HUES64 (cell line): Measurements from ENCODE around the gene LACC1. TPM values are rescaled to one million over a fixed set of nuclear protein-coding genes. Genes with fewer than 3 reads are reported as not detected.

Experiments
- H3K27ac ChIP-seq: 2 replicates; pipeline ENCODE4 v1.7.0; 2013; ENCODE audit warnings: low read depth, low read length, inconsistent platforms
- H3K27me3 ChIP-seq: 2 replicates; pipeline ENCODE4 v1.6.1; 2013; ENCODE audit warnings: mild to moderate bottlenecking, low read length; ENCODE audit not compliant: insufficient read depth
- H3K36me3 ChIP-seq: 2 replicates; pipeline ENCODE4 v1.6.1; 2013; ENCODE audit warnings: mild to moderate bottlenecking, low read length; ENCODE audit not compliant: insufficient read depth
- H3K4me1 ChIP-seq: 2 replicates; pipeline ENCODE4 v1.6.1; 2013; ENCODE audit warnings: mild to moderate bottlenecking, low read length, moderate library complexity; ENCODE audit not compliant: insufficient read depth
- H3K4me3 ChIP-seq: 2 replicates; pipeline ENCODE4 v1.5.1; 2013; ENCODE audit warnings: mild to moderate bottlenecking, low read length, moderate library complexity
- H3K9ac ChIP-seq: 2 replicates; pipeline ENCODE4 v1.6.1; 2013; ENCODE audit warnings: mild to moderate bottlenecking, low read depth, low read length
- H3K9me3 ChIP-seq: 2 replicates; pipeline ENCODE4 v1.6.1; 2013; ENCODE audit warnings: low read depth, low read length; ENCODE audit not compliant: insufficient read depth
- WGBS: fragments of 150-250, 120-280 bp; methylation state at CpG from one replicate; pipeline ENCODE4 v1.1.7; 2013; ENCODE audit warnings: missing lambda C conversion rate; 5-methylcytosine and 5-hydroxymethylcytosine counted together
- polyA plus RNA-seq, 2 experiments: library from polyadenylated mRNA; stranded (reverse); fragments of 50-300 nt; gene quantifications; one replicate each; pipeline ENCODE4 v1.2.3, GENCODE V29; 2013

LACC1 gene
- 2.4 TPM for polyA plus RNA-seq (2013, experiment 1 of 2)
- polyA plus RNA-seq (2013, experiment 2 of 2): 2.2 TPM

DNA sequence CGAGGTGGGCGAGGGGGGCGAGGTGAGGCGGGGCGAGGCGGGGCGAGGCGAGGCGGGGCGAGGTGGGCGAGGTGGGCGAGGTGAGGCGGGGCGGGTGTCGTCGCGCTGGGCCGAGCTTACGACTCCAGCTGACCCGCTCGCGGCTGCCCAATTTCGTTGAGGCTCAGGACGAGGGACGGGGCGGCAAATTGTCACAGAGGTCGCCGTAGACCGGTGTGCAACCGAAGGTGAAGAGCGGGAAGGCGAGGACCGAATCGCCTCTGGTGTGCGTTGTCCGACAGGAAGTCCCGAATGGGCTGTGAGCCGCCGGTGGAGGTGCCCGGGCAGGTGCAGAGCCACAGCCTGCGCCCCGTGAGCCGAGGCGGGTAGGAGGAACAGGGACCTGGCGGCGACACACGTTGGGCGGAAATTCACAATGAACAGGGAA, at the start of gene LACC1:
Gene LACC1 (plus strand): TSS at position 150 of the 427 bp plus-strand sequence. CDS start 1,082 bp downstream, outside the sequence.
- Histone ChIP-seq H3K27me3 (peaks cover 15% of the 10 kb centered on the region), H3K27ac (peak within 1 kb of the TSS; percentile 27), H3K9ac (peak within 1 kb of the TSS; percentile 87), H3K4me3 (peak within 1 kb of the TSS; percentile 83), H3K9me3 (no peaks in the 10 kb centered on the region), H3K36me3 (no peaks in the 10 kb centered on the region), H3K4me1 (peaks cover 23% of the 10 kb centered on the region)
- WGBS: 2% methylated on average over 48 of the region's 48 CpGs

DNA sequence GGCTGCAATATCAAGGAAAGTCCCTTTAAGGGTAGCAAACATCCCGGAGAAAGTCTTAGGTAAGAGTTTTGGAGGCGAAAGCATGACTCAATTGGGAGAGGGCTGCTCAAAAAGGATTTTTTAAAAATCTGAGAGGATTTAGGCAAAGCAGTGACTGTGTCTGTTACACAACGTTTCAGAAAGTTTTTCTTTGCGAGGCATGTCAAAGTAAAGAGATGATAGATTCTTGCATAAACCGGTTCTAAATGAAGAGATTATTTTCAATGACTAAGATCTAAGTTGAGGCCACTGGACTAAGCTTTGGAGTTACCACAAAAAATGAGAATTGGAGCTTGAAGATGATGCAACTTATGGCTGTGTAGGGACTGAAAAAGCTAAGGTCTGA, 49.2 kb upstream of the LACC1 start:
- Histone ChIP-seq H3K27me3 (no peaks in the 10 kb centered on the region), H3K36me3 (no peaks in the 10 kb centered on the region), H3K27ac (no peak overlapping the region), H3K9me3 (no peaks in the 10 kb centered on the region), H3K4me3 (no peak overlapping the region), H3K4me1 (no peaks in the 10 kb centered on the region), H3K9ac (0 out of 2 replicates have a peak overlapping the region, but pooled peaks have one; percentile 26)
- WGBS: 86% methylated on average over 5 of the region's 5 CpGs

DNA sequence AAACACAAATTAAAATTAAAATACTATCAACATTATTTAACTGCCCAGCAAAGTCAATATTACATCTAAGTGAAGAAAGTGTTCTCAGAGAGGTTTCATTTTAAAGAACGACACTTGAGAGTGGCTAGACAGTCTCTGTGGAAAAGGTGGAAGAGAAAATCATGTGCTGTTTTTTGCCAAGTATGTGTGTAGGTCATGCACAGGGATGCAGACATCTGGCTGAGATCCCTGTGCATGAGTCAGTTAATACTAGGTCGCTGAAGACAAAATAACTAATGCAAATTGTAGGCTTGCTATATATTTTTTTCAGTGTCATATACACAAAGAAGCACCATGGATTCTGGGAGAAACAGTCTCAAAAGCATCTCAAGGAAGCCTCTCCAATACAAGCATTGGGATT, 48.6 kb upstream of the LACC1 start:
- H3K27ac ChIP-seq: no peak overlapping the region
- WGBS: 84% methylated on average over 2 of the region's 2 CpGs

DNA sequence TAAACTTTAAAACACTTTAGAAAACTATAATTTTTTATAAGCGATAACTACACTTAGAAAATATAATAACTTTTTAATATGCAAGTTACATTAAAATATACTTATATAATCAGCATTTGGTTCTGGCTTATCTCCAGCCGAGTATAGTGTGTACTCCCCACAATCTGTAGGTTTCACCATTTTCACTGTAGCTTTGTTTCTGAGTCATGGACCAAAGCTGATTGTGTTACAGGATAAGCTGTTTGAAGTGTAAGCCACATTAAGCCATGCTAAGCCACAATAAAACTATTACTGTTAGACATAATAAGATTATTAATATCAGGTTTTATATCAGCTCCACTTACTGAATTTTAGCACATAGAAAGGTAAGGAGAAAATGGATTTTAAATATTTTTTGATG, 44.0 kb upstream of the LACC1 start:
- H3K27ac ChIP-seq: no peak overlapping the region
- H3K36me3 ChIP-seq: no peaks in the 10 kb centered on the region
- no peaks in the 10 kb centered on the region for H3K9me3 ChIP-seq
- no peak overlapping the region for H3K4me3 ChIP-seq
- H3K9ac ChIP-seq: no peak overlapping the region
- H3K4me1 ChIP-seq: no peaks in the 10 kb centered on the region
- 90% methylated on average over 1 of the region's 2 CpGs for WGBS
- H3K27me3 ChIP-seq: no peaks in the 10 kb centered on the region

More for the DNA sequence above, 48.6 kb upstream of the LACC1 start:
- Histone ChIP-seq H3K4me1 (no peaks in the 10 kb centered on the region), H3K36me3 (no peaks in the 10 kb centered on the region), H3K27me3 (no peaks in the 10 kb centered on the region), H3K9me3 (no peaks in the 10 kb centered on the region), H3K4me3 (no peak overlapping the region), H3K9ac (no peak overlapping the region)

DNA sequence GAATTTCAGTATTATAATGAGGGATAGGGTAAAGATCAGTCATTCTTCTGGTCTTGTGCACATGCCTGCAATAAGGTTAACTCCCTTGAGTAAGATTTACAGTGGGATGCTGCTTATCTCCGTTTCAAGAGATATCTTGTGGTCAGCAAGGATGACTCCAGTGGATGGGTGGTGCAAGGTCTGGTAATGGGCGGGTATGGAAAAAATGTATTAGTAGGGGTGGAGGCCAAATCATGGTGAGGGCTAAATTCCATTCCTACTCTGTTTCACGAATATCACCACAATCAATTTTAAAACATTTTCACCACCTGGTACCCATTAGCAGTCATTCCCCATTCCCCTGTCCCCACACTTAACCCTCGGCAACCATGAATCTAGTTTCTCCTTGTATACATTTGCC, 40.8 kb upstream of the LACC1 start:
- Histone ChIP-seq H3K9me3 (no peaks in the 10 kb centered on the region), H3K9ac (no peak overlapping the region), H3K27ac (no peak overlapping the region), H3K36me3 (no peaks in the 10 kb centered on the region), H3K4me3 (no peak overlapping the region), H3K27me3 (no peaks in the 10 kb centered on the region), H3K4me1 (no peaks in the 10 kb centered on the region)
- WGBS: 89% methylated on average over 4 of the region's 4 CpGs

DNA sequence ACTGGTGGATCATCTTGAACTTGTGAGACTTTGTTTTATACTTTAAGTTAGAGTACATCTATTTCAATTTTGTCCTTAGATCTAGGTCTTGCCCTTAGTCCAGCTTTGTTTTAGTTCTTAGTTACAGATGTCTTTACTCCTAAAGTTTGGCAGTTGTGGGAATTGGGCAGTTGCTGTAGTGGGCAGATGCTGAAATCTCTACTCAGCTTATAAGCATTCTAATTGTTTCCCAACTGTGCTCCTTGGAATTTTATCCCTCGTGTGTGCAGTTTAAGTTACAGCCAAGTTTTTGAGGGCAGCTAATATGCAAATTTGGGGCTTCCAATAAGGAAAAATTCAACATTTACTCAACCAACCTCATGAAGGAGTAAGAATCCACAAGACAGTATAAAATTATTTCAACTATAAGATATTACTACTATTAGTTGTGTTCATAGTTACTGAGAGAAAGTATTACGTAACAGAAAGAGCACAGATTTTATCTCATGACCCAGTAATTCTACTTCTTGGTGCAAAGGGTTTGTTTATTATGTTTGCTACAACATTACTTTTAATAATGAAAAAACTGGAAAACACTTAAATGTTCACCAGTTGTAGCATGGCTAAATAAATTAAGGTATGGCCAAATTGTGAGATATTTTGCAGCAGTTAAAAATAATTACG, 33.1 kb upstream of the LACC1 start:
- no peak overlapping the region for H3K9ac ChIP-seq
- 96% methylated on average over 2 of the region's 3 CpGs for WGBS
- H3K9me3 ChIP-seq: peaks cover 4% of the 10 kb centered on the region; the same call in 1 of the 2 replicates
- H3K27me3 ChIP-seq: no peaks in the 10 kb centered on the region
- H3K4me3 ChIP-seq: no peak overlapping the region
- H3K27ac ChIP-seq: no peak overlapping the region
- H3K4me1 ChIP-seq: no peaks in the 10 kb centered on the region
- peaks cover 6% of the 10 kb centered on the region; the same call in 1 of the 2 replicates for H3K36me3 ChIP-seq

DNA sequence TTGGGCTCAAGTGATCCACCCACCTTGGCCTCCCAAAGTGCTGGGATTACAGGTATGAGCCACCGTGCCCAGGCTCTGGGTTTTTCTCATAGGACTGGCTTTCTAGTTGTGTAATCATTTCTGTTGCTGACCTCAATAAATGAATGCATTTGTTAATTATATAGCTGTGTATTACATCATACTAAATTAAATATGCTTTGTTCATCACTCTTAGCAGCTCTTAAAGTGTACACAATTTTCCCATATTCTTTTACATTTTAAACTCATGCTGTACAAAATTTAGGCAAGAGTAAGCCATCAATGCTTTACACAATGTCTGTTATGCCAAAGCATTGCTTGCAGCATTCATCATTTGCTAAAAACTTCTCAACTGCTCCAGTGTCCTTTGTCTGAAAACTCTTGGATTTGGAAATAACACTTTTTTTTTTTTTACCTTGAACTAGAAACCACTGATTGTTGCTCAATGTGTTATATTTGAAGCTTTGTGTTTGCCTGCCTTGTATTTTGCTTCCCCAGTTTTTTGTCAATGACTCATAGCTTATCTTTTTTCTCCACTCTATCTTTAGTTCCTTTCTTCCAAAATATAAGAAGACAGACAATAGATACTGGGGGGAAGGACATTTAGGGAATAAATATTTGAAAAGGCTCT, 31.6 kb upstream of the LACC1 start:
- H3K4me1 ChIP-seq: no peaks in the 10 kb centered on the region
- H3K9me3 ChIP-seq: peaks cover 14% of the 10 kb centered on the region
- no peaks in the 10 kb centered on the region for H3K27me3 ChIP-seq
- no peak overlapping the region for H3K27ac ChIP-seq
- no peak overlapping the region for H3K4me3 ChIP-seq
- WGBS: 100% methylated on average over 1 of the region's 1 CpG
- H3K36me3 ChIP-seq: peaks cover 6% of the 10 kb centered on the region; the same call in 1 of the 2 replicates
- H3K9ac ChIP-seq: no peak overlapping the region

- Histone ChIP-seq H3K9me3 (peaks cover 28% of the 10 kb centered on the region), H3K9ac (no peak overlapping the region), H3K36me3 (peaks cover 6% of the 10 kb centered on the region; the same call in 1 of the 2 replicates), H3K4me1 (no peaks in the 10 kb centered on the region), H3K27me3 (no peaks in the 10 kb centered on the region), H3K4me3 (no peak overlapping the region), H3K27ac (no peak overlapping the region)
- 94% methylated on average over 1 of the region's 1 CpG for WGBS
Measured at GRCh38 chr13:43850873-43851272, 28.8 kb upstream of the LACC1 start.

- H3K27ac ChIP-seq: no peak overlapping the region
- H3K27me3 ChIP-seq: no peaks in the 10 kb centered on the region
- peaks cover 28% of the 10 kb centered on the region for H3K9me3 ChIP-seq
- WGBS: 100% methylated on average over 1 of the region's 1 CpG
- H3K4me1 ChIP-seq: no peaks in the 10 kb centered on the region
- no peak overlapping the region for H3K9ac ChIP-seq
- H3K36me3 ChIP-seq: peaks cover 8% of the 10 kb centered on the region; the same call in 1 of the 2 replicates
- H3K4me3 ChIP-seq: no peak overlapping the region
Measured at GRCh38 chr13:43852923-43853404, 26.7 kb upstream of the LACC1 start.

- H3K4me1 ChIP-seq: no peaks in the 10 kb centered on the region; the same call in 1 of the 2 replicates
- H3K27me3 ChIP-seq: no peaks in the 10 kb centered on the region
- H3K9ac ChIP-seq: no peak overlapping the region
- H3K27ac ChIP-seq: no peak overlapping the region
- WGBS: 93% methylated on average over 1 of the region's 1 CpG
- 0 out of 2 replicates have a peak, but pooled peaks cover 5% of the 10 kb centered on the region for H3K9me3 ChIP-seq
- H3K4me3 ChIP-seq: no peak overlapping the region
- H3K36me3 ChIP-seq: peaks cover 24% of the 10 kb centered on the region
Measured at GRCh38 chr13:43861863-43862262, 17.8 kb upstream of the LACC1 start.

DNA sequence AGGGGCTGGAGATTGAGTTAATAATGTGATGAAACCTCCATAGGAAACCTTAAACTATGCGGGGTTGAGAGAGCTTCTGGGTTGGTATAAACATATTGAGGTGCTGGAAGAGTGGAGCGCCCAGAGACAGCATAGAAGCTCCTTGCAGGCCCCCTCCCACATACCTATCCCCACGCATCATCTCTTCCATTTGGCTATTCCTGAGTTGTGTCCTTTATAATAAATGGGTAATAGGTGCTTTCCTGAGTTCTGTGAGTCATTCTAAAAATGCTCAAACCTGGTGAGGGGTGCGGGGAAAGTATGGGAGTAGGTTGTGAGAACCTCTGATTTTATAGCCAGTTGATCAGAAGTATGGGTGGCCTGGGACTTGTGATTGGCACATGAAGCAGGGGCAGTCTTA, 14.8 kb upstream of the LACC1 start:
- Histone ChIP-seq H3K4me1 (no peaks in the 10 kb centered on the region; the same call in 1 of the 2 replicates), H3K4me3 (no peak overlapping the region), H3K36me3 (peaks cover 26% of the 10 kb centered on the region), H3K9ac (no peak overlapping the region), H3K27me3 (no peaks in the 10 kb centered on the region), H3K27ac (no peak overlapping the region), H3K9me3 (0 out of 2 replicates have a peak, but pooled peaks cover 5% of the 10 kb centered on the region)
- 99% methylated on average over 2 of the region's 4 CpGs for WGBS
